Measurements from ENCODE around the gene RTN4RL1. TPM values are rescaled to one million over a fixed set of nuclear protein-coding genes. Genes with fewer than 3 reads are reported as not detected.

Gene RTN4RL1, protein sequence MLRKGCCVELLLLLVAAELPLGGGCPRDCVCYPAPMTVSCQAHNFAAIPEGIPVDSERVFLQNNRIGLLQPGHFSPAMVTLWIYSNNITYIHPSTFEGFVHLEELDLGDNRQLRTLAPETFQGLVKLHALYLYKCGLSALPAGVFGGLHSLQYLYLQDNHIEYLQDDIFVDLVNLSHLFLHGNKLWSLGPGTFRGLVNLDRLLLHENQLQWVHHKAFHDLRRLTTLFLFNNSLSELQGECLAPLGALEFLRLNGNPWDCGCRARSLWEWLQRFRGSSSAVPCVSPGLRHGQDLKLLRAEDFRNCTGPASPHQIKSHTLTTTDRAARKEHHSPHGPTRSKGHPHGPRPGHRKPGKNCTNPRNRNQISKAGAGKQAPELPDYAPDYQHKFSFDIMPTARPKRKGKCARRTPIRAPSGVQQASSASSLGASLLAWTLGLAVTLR
- 4.0 TPM for total RNA-seq
- long read RNA-seq, transcript RTN4RL1-201 (2 exons, 3,625 nt) = major isoform, 18 of 27 reads
- long read RNA-seq, partial matches to known transcripts = 8 of 27 reads
- long read RNA-seq, other reads (novel, unspliced or antisense) = 1 of 27 reads

GRCh38 chr17:2025220-2025621 is at the start of gene RTN4RL1:
Gene RTN4RL1 (minus strand): TSS chr17:2025334. CDS start chr17:2024865, 469 bp downstream.
- TF ChIP-seq CTCF (IDR thresholded peaks at IDR 0.05; ENCODE audit: borderline replicate concordance) = no peak
- Histone ChIP-seq H3K27me3 (ENCODE audit: low read depth) (peaks cover 57% of the 10 kb centered on the region), H3K4me1 (peaks cover 48% of the 10 kb centered on the region), H3K27ac (replicated peaks) (peak within 1 kb of the TSS; percentile 80), H3K36me3 (no peaks in the 10 kb centered on the region), H3K9me3 (replicated peaks) (no peaks in the 10 kb centered on the region), H3K4me3 (peak within 1 kb of the TSS; percentile 77)
- intact Hi-C loops (cut with micrococcal nuclease) = loop anchor here (10.0 kb wide), 1 partner anchor 110 kb away; no protein-coding TSS in a partner anchor
- peak; percentile 78 for DNase-seq

GRCh38 chr17:2074919-2075318 is 49.8 kb upstream of the RTN4RL1 start:
- no peak for TF ChIP-seq CTCF (IDR thresholded peaks at IDR 0.05; ENCODE audit: borderline replicate concordance)
- intact Hi-C loops (cut with micrococcal nuclease) = no loop called here

GRCh38 chr17:2071455-2072281 is 46.5 kb upstream of the RTN4RL1 start:
- H3K9me3 ChIP-seq (replicated peaks) = no peaks in the 10 kb centered on the region
- H3K4me1 ChIP-seq = peaks cover 94% of the 10 kb centered on the region
- peak overlapping the region; percentile 96 for H3K27ac ChIP-seq (replicated peaks)
- TF ChIP-seq CTCF (IDR thresholded peaks at IDR 0.05; ENCODE audit: borderline replicate concordance) = no peak
- H3K27me3 ChIP-seq (ENCODE audit: low read depth) = no peaks in the 10 kb centered on the region
- H3K4me3 ChIP-seq = no peak overlapping the region
- peak; percentile 82 for DNase-seq
- intact Hi-C loops (cut with micrococcal nuclease) = no loop called here
- peaks cover 10% of the 10 kb centered on the region for H3K36me3 ChIP-seq

More at GRCh38 chr17:2074919-2075318, 49.8 kb upstream of the RTN4RL1 start:
- Histone ChIP-seq H3K9me3 (replicated peaks) (no peaks in the 10 kb centered on the region), H3K36me3 (peaks cover 19% of the 10 kb centered on the region), H3K4me3 (no peak overlapping the region), H3K4me1 (peaks cover 73% of the 10 kb centered on the region), H3K27me3 (ENCODE audit: low read depth) (no peaks in the 10 kb centered on the region), H3K27ac (replicated peaks) (peak overlapping the region; percentile 96)
- no peak for DNase-seq

GRCh38 chr17:2071024-2071385 is 45.9 kb upstream of the RTN4RL1 start:
- Histone ChIP-seq H3K9me3 (replicated peaks) (no peaks in the 10 kb centered on the region), H3K36me3 (peaks cover 8% of the 10 kb centered on the region), H3K27me3 (ENCODE audit: low read depth) (no peaks in the 10 kb centered on the region), H3K4me1 (peaks cover 94% of the 10 kb centered on the region), H3K4me3 (no peak overlapping the region), H3K27ac (replicated peaks) (peak overlapping the region; percentile 96)
- DNase-seq = no peak
- intact Hi-C loops (cut with micrococcal nuclease) = no loop called here
- no peak for TF ChIP-seq CTCF (IDR thresholded peaks at IDR 0.05; ENCODE audit: borderline replicate concordance)

GRCh38 chr17:2070241-2071023 is 45.3 kb upstream of the RTN4RL1 start:
- Histone ChIP-seq H3K4me3 (no peak overlapping the region), H3K27me3 (ENCODE audit: low read depth) (no peaks in the 10 kb centered on the region), H3K9me3 (replicated peaks) (no peaks in the 10 kb centered on the region), H3K4me1 (peaks cover 94% of the 10 kb centered on the region), H3K36me3 (peaks cover 10% of the 10 kb centered on the region), H3K27ac (replicated peaks) (peak overlapping the region; percentile 96)
- intact Hi-C loops (cut with micrococcal nuclease) = no loop called here
- no peak for TF ChIP-seq CTCF (IDR thresholded peaks at IDR 0.05; ENCODE audit: borderline replicate concordance)
- no peak for DNase-seq
